Regular cardiac myocyte (primary cell): ENCODE data around the gene FXR1. TPM values are rescaled to one million over a fixed set of nuclear protein-coding genes. Genes with fewer than 3 reads are reported as not detected.

Experiments
- total RNA-seq: library from RNA; depleted of rRNA; stranded (reverse); fragments of >200 nt; gene quantifications from 2 replicates; pipeline ENCODE4 v1.2.3, GENCODE V29; 2014

Gene FXR1
- total RNA-seq: 169 and 182 TPM in 2 replicates

DNA sequence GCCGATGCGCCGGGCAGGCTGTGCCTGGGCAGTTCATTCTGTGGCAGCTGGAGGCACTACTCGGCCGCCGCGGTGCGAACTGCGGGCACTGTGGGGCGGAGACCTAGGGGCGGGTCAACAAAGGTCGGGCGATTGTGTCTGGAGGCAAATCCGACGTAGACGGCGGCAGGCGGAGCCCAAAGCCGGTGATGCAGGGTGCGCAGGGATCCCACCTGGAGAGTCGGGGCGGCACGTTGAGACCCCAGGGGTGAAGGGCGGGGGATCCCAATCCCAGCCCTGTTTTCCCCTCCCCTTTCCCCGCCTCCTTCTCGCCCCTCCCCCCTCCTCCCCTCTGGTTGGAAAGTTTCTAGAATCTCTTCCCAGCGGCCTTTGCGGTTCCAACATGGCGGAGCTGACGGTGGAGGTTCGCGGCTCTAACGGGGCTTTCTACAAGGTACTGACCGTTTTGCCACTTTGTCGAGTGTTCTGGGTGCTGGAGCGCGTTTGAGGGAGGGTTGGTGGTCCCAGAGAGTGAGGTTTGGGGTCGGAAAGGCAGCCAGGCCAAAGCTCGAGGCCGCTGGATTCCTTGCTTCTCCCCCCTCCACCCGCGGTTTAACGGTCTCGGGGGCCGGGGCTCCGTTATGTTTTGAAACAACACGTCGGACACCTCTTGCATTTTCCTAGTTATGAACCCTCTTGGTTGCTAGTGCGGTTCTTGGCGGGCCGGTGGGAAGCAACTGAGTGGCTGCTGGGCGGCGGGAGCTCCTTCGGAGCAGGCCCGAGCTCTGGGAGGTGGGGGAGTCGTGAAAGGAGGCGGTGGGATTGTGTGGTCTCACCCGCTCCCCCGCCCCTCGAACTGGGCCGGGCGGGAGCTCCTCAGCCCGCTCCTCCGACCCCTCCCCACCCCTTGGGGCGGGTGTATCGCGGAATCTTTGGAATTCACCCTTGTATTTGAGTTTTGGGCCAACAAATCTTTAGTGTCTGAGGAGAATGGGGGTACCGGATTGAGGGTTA, at the start of gene FXR1:
Gene FXR1, plus strand, starts transcription at position 367 of the 993 bp plus-strand sequence. Its CDS starts 16 bp downstream, at position 383.

DNA sequence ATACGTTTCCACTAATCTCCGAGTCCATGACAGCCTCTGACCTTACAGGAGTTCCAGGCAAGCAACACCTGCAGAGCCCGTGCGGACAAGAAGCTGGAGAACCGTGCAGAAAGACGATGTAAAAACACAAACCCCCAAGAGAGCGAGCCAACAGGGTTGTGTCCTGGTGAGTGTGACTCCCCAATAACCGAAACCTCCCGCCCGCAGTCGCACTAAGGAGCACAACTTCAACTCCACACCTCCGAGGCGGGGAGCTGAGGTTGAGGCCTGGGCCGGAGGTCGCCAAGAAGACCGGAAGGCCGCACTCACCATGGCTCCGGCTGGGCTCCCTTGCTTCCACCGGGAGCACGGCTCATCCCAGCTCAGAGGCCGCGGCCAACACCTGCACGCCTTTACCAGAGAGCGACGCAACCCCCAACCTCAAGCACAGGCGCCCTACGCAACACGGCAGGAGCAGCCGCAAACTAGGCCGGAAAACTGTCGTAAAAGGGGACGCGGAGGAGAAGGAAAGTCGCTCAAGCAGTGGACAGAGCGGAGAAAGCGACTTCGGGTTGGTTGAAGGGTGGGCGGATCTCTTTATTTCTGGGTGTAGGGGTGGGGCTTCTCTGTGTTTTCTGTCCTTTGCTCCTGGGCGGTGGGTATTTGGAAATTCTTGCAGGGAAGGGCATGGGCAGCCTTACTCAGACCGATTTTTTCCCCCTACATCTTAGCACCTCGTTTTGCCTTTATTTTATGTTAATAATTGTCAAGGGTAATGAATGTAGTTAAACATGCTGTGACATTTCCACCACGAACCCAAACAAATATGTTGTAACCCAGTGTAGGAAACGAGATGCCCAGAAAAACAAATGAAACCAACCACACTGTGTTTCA, 77.1 kb downstream of the FXR1 start, which contains the start of gene DNAJC19:
Gene DNAJC19, minus strand, starts transcription at position 446 of the 873 bp plus-strand sequence. Its CDS starts 134 bp downstream, at position 312.

Other genes starting within 250 kb of the FXR1 start
- gene CCDC39, start 233.2 kb upstream of the FXR1 start, total RNA-seq: not detected in 2 replicates
- 39.5 and 43.1 TPM in 2 replicates for gene DNAJC19, start 77.1 kb downstream of the FXR1 start, total RNA-seq